Stimulated activated naive B cell treated with anti-CD40 and anti-IgM and Interleukin-4, amounts not matched to agents 10 μg/mL and 1 μg/mL and 100 μg/mL, for 72 hours (primary cell): Measurements from ENCODE around the gene SEZ6.

Source experiments
- ATAC-seq, 2 donors: fragments of 150-1000 bp; cut with Tn5 transposase; replicated peaks; 2 replicates each; pipeline ENCODE4 v1.10.0; 2021; ENCODE audit warnings: moderate library complexity in 1 of 2
- DNase-seq: peaks from one replicate; pipeline ENCODE4 v3.0.0; 2021
- H3K27ac Mint-ChIP-seq: one replicate; pipeline ENCODE4 v1.8.0; 2022; ENCODE audit warnings: mild to moderate bottlenecking, mixed read lengths
- H3K27me3 Mint-ChIP-seq, 2 donors: one replicate each; pipeline ENCODE4 v1.8.0; 2022; ENCODE audit warnings: mixed read lengths in 2 of 2
- H3K36me3 Mint-ChIP-seq, 2 donors: one replicate each; pipeline ENCODE4 v1.8.0; 2022; ENCODE audit warnings: mixed read lengths in 2 of 2, mild to moderate bottlenecking in 1 of 2
- H3K4me1 Mint-ChIP-seq, 2 donors: one replicate each; pipeline ENCODE4 v1.8.0; 2022; ENCODE audit warnings: mixed read lengths in 2 of 2, mild to moderate bottlenecking in 1 of 2
- H3K4me3 Mint-ChIP-seq, 2 donors: one replicate each; pipeline ENCODE4 v1.8.0; 2022; ENCODE audit warnings: mild to moderate bottlenecking in 2 of 2, mixed read lengths in 2 of 2, moderate library complexity in 1 of 2
- H3K9me3 Mint-ChIP-seq, 2 donors: one replicate each; pipeline ENCODE4 v1.8.0; 2022; ENCODE audit warnings: mixed read lengths in 2 of 2, mild to moderate bottlenecking in 1 of 2

SEZ6 gene

GRCh38 chr17:28926366-28926765, 79.5 kb downstream of the SEZ6 start:
- no peak for DNase-seq
- H3K4me1 Mint-ChIP-seq, result peaks cover 38 to 46% of the 10 kb centered on the region in 2 donors

GRCh38 chr17:28925912-28926365, 79.9 kb downstream of the SEZ6 start:
- H3K4me3 Mint-ChIP-seq, result no peak overlapping the region

More at GRCh38 chr17:28926366-28926765, 79.5 kb downstream of the SEZ6 start:
- H3K27me3 Mint-ChIP-seq, result no peaks in the 10 kb centered on the region
- peaks cover 50 to 81% of the 10 kb centered on the region in 2 donors for H3K36me3 Mint-ChIP-seq
- H3K9me3 Mint-ChIP-seq, result peaks cover 0 to 2% of the 10 kb centered on the region in 2 donors
- ATAC-seq, result no peak
- H3K27ac Mint-ChIP-seq, result peak overlapping the region; percentile 79
- no peak overlapping the region for H3K4me3 Mint-ChIP-seq

GRCh38 chr17:28920201-28920600, 85.6 kb downstream of the SEZ6 start:
- H3K27me3 Mint-ChIP-seq, result no peaks in the 10 kb centered on the region
- peaks cover 12 to 13% of the 10 kb centered on the region in 2 donors for H3K4me1 Mint-ChIP-seq
- no peaks in the 10 kb centered on the region for H3K9me3 Mint-ChIP-seq
- H3K36me3 Mint-ChIP-seq, result peaks cover 44 to 74% of the 10 kb centered on the region in 2 donors
- no peak for ATAC-seq
- DNase-seq, result no peak
- H3K27ac Mint-ChIP-seq, result no peak overlapping the region
- no peak overlapping the region for H3K4me3 Mint-ChIP-seq

More at GRCh38 chr17:28925912-28926365, 79.9 kb downstream of the SEZ6 start:
- H3K36me3 Mint-ChIP-seq, result peaks cover 53 to 81% of the 10 kb centered on the region in 2 donors
- peaks cover 37 to 46% of the 10 kb centered on the region in 2 donors for H3K4me1 Mint-ChIP-seq
- no peak for DNase-seq
- ATAC-seq, result peak; percentile 61 to 63
- peak overlapping the region; percentile 79 for H3K27ac Mint-ChIP-seq
- no peaks in the 10 kb centered on the region for H3K27me3 Mint-ChIP-seq
- peaks cover 0 to 2% of the 10 kb centered on the region in 2 donors for H3K9me3 Mint-ChIP-seq

GRCh38 chr17:28918295-28918694, 87.5 kb downstream of the SEZ6 start:
- peaks cover 50 to 72% of the 10 kb centered on the region in 2 donors for H3K36me3 Mint-ChIP-seq
- H3K4me1 Mint-ChIP-seq, result peaks cover 0 to 1% of the 10 kb centered on the region in 2 donors
- ATAC-seq (no peak), DNase-seq (no peak)
- H3K27ac Mint-ChIP-seq, result no peak overlapping the region
- no peaks in the 10 kb centered on the region for H3K9me3 Mint-ChIP-seq
- no peak overlapping the region for H3K4me3 Mint-ChIP-seq
- no peaks in the 10 kb centered on the region for H3K27me3 Mint-ChIP-seq

- H3K27ac Mint-ChIP-seq, result peak overlapping the region; percentile 25
- ATAC-seq, result no peak
Observed at GRCh38 chr17:28917465-28917864, 88.4 kb downstream of the SEZ6 start.

GRCh38 chr17:28917029-28917428, 88.8 kb downstream of the SEZ6 start:
- DNase-seq, result no peak
- peak overlapping the region; percentile 9 for H3K27ac Mint-ChIP-seq
- H3K9me3 Mint-ChIP-seq, result no peaks in the 10 kb centered on the region
- H3K4me3 Mint-ChIP-seq, result no peak overlapping the region
- peaks cover 0 to 1% of the 10 kb centered on the region in 2 donors for H3K4me1 Mint-ChIP-seq
- no peaks in the 10 kb centered on the region for H3K27me3 Mint-ChIP-seq
- no peak for ATAC-seq
- peaks cover 55 to 76% of the 10 kb centered on the region in 2 donors for H3K36me3 Mint-ChIP-seq

More at GRCh38 chr17:28917465-28917864, 88.4 kb downstream of the SEZ6 start:
- peaks cover 0 to 1% of the 10 kb centered on the region in 2 donors for H3K4me1 Mint-ChIP-seq
- H3K4me3 Mint-ChIP-seq, result no peak overlapping the region
- no peaks in the 10 kb centered on the region for H3K9me3 Mint-ChIP-seq
- no peaks in the 10 kb centered on the region for H3K27me3 Mint-ChIP-seq
- no peak for DNase-seq
- H3K36me3 Mint-ChIP-seq, result peaks cover 52 to 74% of the 10 kb centered on the region in 2 donors

- DNase-seq, result no peak
- peak overlapping the region; percentile 16 for H3K27ac Mint-ChIP-seq
- H3K36me3 Mint-ChIP-seq, result peaks cover 54 to 74% of the 10 kb centered on the region in 2 donors
- no peaks in the 10 kb centered on the region for H3K27me3 Mint-ChIP-seq
- H3K4me3 Mint-ChIP-seq, result no peak overlapping the region
- ATAC-seq, result peak; percentile 73 to 86
- peaks cover 0 to 1% of the 10 kb centered on the region in 2 donors for H3K4me1 Mint-ChIP-seq
- H3K9me3 Mint-ChIP-seq, result no peaks in the 10 kb centered on the region
Observed at GRCh38 chr17:28916302-28916934, 89.4 kb downstream of the SEZ6 start.

GRCh38 chr17:28912938-28913333, 92.9 kb downstream of the SEZ6 start:
- no peaks in the 10 kb centered on the region for H3K27me3 Mint-ChIP-seq
- no peak for DNase-seq
- peak overlapping the region; percentile 62 for H3K27ac Mint-ChIP-seq
- H3K36me3 Mint-ChIP-seq, result peaks cover 51 to 70% of the 10 kb centered on the region in 2 donors
- no peaks in the 10 kb centered on the region for H3K9me3 Mint-ChIP-seq
- no peak for ATAC-seq
- H3K4me1 Mint-ChIP-seq, result peaks cover 0 to 1% of the 10 kb centered on the region in 2 donors
- no peak overlapping the region for H3K4me3 Mint-ChIP-seq

GRCh38 chr17:28912281-28912937, 93.4 kb downstream of the SEZ6 start:
- ATAC-seq (no peak), DNase-seq (no peak)
- peaks cover 50 to 69% of the 10 kb centered on the region in 2 donors for H3K36me3 Mint-ChIP-seq
- H3K27ac Mint-ChIP-seq, result peak overlapping the region; percentile 62
- H3K4me1 Mint-ChIP-seq, result peaks cover under 1 to 1% of the 10 kb centered on the region in 2 donors
- H3K27me3 Mint-ChIP-seq, result no peaks in the 10 kb centered on the region
- H3K4me3 Mint-ChIP-seq, result no peak overlapping the region
- H3K9me3 Mint-ChIP-seq, result no peaks in the 10 kb centered on the region

- Mint-ChIP-seq H3K4me3 (no peak overlapping the region), H3K9me3 (no peaks in the 10 kb centered on the region), H3K36me3 (peaks cover 53 to 70% of the 10 kb centered on the region in 2 donors), H3K4me1 (peaks cover 8 to 10% of the 10 kb centered on the region in 2 donors), H3K27me3 (no peaks in the 10 kb centered on the region), H3K27ac (no peak overlapping the region)
- ATAC-seq (no peak), DNase-seq (no peak)
Observed at GRCh38 chr17:28911411-28912045, 94.3 kb downstream of the SEZ6 start.

- ATAC-seq (no peak), DNase-seq (no peak)
- peaks cover 16 to 20% of the 10 kb centered on the region in 2 donors for H3K4me1 Mint-ChIP-seq
- no peak overlapping the region for H3K4me3 Mint-ChIP-seq
- no peak overlapping the region for H3K27ac Mint-ChIP-seq
- H3K9me3 Mint-ChIP-seq, result no peaks in the 10 kb centered on the region
- no peaks in the 10 kb centered on the region for H3K27me3 Mint-ChIP-seq
- H3K36me3 Mint-ChIP-seq, result peaks cover 48 to 68% of the 10 kb centered on the region in 2 donors
Observed at GRCh38 chr17:28910534-28910933, 95.3 kb downstream of the SEZ6 start.

GRCh38 chr17:28908640-28909167, 97.1 kb downstream of the SEZ6 start:
- Mint-ChIP-seq H3K27ac (no peak overlapping the region), H3K27me3 (no peaks in the 10 kb centered on the region), H3K4me1 (peaks cover 24 to 38% of the 10 kb centered on the region in 2 donors), H3K9me3 (no peaks in the 10 kb centered on the region), H3K36me3 (peaks cover 46 to 65% of the 10 kb centered on the region in 2 donors), H3K4me3 (no peak overlapping the region)
- DNase-seq (no peak), ATAC-seq (no peak)

- Mint-ChIP-seq H3K4me3 (no peak overlapping the region), H3K27me3 (no peaks in the 10 kb centered on the region), H3K4me1 (peaks cover 30 to 45% of the 10 kb centered on the region in 2 donors), H3K36me3 (peaks cover 42 to 57% of the 10 kb centered on the region in 2 donors), H3K9me3 (no peaks in the 10 kb centered on the region), H3K27ac (peak overlapping the region; percentile 91)
- ATAC-seq, result no peak
- no peak for DNase-seq
Observed at GRCh38 chr17:28907709-28908475, 97.9 kb downstream of the SEZ6 start.
